Measurements from ENCODE around the gene STAT5A.
A peak's percentile ranks its signal among the peaks of the same experiment; 100 is the strongest.
"Not testable (repeated sequence)": the region's sequence is repeated elsewhere in the genome, so short reads cannot be mapped to it uniquely, and the experiment has no call there.

STAT5A gene

DNA sequence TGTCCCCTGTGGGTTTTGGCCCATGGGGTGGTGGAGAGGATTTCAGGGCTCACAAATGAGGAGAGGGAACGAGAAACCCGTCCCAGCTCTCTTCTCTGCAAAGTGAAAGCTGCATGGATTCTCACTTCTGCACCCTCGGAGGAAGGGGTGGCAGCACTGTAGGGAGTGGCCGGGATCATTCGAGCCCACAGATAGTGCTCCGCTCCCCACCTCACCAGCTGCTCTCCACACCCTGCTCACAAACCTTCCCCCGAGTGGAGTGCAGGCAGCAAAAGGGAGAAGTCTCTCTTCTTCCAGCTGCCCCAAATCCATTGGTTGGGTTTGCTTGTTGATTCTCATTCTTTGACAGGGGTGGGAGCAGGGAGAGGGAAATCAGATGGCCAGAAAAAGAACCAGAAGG lies 20.1 kb downstream of the STAT5A start:
- DNase-seq (ENCODE audit: low spot score), result peak; percentile 21

DNA sequence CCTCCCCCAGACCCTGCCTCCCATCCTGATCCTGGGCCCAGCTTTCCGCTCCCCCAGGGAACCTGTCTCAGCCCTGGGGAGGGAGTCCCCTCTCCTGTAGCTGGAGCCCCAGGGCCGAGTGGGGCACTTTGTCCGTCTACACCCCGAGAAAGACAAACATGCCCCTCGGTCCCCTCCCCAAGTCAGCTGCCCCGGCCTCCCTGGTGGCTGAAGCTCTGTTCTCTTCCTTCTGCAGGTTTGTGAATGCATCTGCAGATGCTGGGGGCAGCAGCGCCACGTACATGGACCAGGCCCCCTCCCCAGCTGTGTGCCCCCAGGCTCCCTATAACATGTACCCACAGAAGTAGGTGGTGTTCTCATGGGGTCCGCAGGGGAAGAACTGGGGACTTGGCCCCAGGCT lies 20.8 kb downstream of the STAT5A start:
- DNase-seq (ENCODE audit: low spot score), result no peak

- no peak for DNase-seq (ENCODE audit: low spot score)
Measured at GRCh38 chr17:42309986-42310786, 21.9 kb downstream of the STAT5A start.

DNA sequence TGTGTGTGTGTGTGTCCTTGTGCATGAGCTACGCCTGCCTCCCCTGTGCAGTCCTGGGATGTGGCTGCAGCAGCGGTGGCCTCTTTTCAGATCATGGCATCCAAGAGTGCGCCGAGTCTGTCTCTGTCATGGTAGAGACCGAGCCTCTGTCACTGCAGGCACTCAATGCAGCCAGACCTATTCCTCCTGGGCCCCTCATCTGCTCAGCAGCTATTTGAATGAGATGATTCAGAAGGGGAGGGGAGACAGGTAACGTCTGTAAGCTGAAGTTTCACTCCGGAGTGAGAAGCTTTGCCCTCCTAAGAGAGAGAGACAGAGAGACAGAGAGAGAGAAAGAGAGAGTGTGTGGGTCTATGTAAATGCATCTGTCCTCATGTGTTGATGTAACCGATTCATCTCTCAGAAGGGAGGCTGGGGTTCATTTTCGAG lies 22.5 kb downstream of the STAT5A start:
- no peak for DNase-seq (ENCODE audit: low spot score)

DNA sequence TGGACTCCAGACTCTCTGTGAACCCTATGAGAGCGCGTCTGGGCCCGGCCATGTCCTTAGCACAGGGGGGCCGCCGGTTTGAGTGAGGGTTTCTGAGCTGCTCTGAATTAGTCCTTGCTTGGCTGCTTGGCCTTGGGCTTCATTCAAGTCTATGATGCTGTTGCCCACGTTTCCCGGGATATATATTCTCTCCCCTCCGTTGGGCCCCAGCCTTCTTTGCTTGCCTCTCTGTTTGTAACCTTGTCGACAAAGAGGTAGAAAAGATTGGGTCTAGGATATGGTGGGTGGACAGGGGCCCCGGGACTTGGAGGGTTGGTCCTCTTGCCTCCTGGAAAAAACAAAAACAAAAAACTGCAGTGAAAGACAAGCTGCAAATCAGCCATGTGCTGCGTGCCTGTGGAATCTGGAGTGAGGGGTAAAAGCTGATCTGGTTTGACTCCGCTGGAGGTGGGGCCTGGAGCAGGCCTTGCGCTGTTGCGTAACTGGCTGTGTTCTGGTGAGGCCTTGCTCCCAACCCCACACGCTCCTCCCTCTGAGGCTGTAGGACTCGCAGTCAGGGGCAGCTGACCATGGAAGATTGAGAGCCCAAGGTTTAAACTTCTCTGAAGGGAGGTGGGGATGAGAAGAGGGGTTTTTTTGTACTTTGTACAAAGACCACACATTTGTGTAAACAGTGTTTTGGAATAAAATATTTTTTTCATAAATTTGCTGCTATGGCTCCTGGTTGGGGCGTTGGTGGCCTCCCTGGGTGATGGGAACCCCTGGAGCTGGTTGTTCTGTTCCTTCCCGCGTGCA lies 23.1 kb downstream of the STAT5A start:
- peak; percentile 68 for DNase-seq (ENCODE audit: low spot score)

DNA sequence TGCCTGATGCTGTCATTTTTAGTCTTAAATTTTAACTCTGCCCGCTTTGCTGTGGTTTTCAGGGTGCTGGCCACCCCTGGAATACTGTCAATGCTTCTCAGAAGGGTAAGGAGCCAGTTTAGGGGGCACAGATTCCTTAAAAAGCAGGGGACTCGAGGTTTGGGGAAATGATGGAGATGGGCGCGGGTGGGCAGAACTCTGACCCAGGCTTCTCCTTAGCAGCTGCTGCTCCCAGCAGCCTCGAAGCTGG lies 23.7 kb downstream of the STAT5A start:
- DNase-seq (ENCODE audit: low spot score), result no peak

DNA sequence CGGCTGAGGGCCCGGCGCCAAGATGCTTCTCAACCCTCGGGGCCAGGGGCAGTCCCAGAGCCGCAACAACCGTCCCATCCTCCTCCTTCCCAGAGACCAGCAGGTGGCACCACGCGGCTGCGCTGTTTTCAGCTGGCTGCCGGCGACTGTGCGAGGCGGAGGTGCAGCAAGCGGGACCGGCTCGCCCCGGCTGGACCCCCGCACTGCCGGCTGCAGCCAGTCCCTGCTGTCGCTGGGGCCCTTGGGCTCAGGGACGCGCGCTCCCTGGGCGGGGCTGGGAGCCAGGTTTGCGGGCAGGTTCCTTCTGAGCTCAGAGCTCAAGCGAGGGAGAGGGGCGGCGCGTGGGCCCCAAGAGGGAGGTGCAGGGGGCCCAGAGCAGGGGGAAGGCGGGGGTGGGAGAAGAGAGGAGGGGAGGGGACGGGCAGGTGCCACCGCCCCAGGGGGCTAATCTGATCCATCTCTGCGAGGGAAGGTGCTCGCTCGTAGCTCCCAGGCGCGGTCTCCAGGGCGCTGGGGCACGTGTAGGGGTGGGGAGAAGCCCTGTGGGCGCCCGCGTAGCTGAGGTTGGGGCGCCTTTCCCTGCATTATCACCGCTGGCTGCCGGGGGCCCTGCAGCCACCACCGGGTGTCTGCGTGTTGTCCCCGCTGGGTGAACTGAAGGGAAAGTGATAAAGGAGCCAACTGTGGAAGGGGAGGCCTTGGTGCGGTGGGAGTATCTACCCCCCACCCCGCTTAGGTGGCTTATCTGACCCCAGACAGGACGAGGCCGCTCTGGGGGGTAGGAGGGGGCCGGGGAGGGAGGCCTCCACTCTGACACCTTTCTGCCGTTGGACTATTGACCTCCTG lies 24.2 kb downstream of the STAT5A start:
- peak; percentile 79 for DNase-seq (ENCODE audit: low spot score)

DNA sequence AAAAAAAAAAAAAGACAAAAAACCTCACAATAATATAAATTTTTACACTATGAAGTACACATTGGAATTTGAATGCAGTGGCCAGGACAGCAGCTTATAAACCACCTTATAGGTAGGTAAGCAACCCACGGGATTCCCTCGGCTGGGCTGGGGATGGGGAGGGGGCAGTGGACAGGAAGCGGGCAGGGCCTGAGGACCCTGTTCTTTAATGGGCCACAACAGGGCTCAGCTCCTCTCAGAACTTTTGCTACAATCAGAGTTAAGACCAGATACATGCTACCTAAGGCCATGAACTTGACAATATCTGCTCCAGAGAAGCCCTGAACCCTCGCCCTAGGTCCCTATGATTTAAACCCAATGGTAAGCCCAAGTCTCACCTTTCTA lies 25.1 kb downstream of the STAT5A start:
- DNase-seq (ENCODE audit: low spot score), result no peak

GRCh38 chr17:42313773-42314566 lies 25.7 kb downstream of the STAT5A start:
- peak; percentile 23 for DNase-seq (ENCODE audit: low spot score)

- no peak for DNase-seq (ENCODE audit: low spot score)
Measured at GRCh38 chr17:42315402-42316156, 27.3 kb downstream of the STAT5A start.

- DNase-seq (ENCODE audit: low spot score), result no peak
Measured at GRCh38 chr17:42316755-42317154, 28.5 kb downstream of the STAT5A start.

GRCh38 chr17:42317266-42317845 lies 29.1 kb downstream of the STAT5A start:
- DNase-seq (ENCODE audit: low spot score), result peak; percentile 21

- DNase-seq (ENCODE audit: low spot score), result not testable (repeated sequence)
Measured at GRCh38 chr17:42317967-42318366, 29.7 kb downstream of the STAT5A start.

DNA sequence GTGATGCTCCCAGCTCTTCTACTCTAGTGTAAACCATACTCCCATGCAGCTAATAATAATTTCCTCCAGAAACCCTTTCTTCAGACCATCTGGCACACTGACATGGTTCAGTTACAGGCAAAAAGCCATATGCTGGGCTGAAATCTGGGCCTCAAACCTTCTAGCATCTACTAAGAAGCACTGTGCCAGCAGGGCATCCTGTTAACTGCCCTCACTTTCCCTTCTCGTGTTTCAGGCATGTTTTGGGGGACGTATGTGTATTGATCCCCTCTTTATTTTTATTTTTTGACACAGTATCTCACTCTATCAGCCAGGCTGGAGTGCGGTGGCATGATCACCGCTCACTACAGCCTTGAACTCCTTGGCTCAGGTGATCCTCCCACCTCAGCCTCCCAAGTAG lies 33.3 kb downstream of the STAT5A start:
- DNase-seq (ENCODE audit: low spot score), result no peak

DNA sequence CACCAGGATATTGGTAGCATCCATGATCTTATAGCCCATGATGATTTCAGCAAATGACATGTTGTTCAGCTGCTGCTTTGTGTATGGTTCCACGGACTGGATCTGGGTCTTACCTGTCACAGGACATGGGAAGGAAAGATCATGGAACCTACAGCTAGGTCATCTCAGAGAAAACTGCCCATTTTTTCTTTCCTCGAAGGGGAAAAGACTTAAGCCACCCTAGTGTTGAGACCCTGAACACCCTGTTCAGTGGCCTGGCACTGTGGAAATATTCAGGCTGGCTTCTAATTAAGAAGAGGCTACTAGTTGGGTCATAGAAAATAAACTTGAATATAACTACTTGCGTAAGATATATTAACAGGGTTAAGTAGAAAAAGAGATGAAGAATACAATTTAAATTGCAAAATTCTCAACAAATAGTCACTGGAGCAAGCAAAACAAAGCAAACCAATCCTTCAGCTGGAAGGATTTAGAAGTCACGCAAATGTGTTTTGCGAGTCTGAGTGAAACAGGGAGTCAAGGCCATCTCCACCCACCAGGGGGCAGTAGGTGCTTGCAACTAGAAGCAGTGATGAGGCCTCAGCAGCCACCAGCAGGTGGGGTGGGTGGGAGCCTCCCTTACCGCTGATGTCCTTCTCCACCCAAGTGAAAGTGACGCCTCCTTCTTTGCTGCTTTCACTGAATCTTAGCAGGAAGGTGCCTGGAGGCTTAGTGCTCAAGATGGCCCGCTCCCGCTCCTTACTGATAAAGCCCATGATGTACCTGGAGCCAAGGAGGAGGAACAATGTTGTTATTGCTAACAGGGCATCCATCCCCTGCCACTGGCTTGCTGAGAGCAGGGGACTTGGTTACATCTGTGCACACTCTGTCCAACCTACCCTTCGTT lies 34.3 kb downstream of the STAT5A start:
- peak; percentile 95 for DNase-seq (ENCODE audit: low spot score)

- DNase-seq (ENCODE audit: low spot score), result no peak
Measured at GRCh38 chr17:42323268-42323773, 35.0 kb downstream of the STAT5A start.

- DNase-seq (ENCODE audit: low spot score), result no peak
Measured at GRCh38 chr17:42325026-42325425, 36.7 kb downstream of the STAT5A start.

GRCh38 chr17:42329025-42329976 lies 41.0 kb downstream of the STAT5A start:
- no peak for DNase-seq (ENCODE audit: low spot score)
